H1 (cell line): ENCODE data around the gene CNGB1. TPM values are rescaled to one million over a fixed set of nuclear protein-coding genes. Genes with fewer than 3 reads are reported as not detected.

Experiments
- CTCF ChIA-PET: fragments of 300-600 bp; sonication (Branson Sonifier 250); formaldehyde crosslinking; loops from one replicate; lab custom pipeline; 2021; ENCODE audit not compliant: partially characterized antibody; lab: Charles Lee
- POLR2A ChIA-PET: fragments of 300-600 bp; sonication (Branson Sonifier 250); formaldehyde crosslinking; loops from one replicate; lab custom pipeline; 2021; ENCODE audit warnings: inconsistent platforms; ENCODE audit not compliant: partially characterized antibody; lab: Charles Lee
- DNase-seq, 2 experiments: peaks; one replicate each; pipeline versions ENCODE4 v3.0.0 to v3.0.0-alpha.2; 2010 to 2022; ENCODE audit warnings: low spot score in 2 of 2, low read depth in 1 of 2, mixed read lengths in 1 of 2
- FAIRE-seq: peaks from 2 replicates; lab custom pipeline; 2011; peaks lifted over from hg19 to GRCh38; lab: Jason Lieb, UNC
- H2AFZ ChIP-seq: 2 replicates; pipeline ENCODE4 v1.8.1; 2012; ENCODE audit warnings: low read length, inconsistent platforms
- H2AK5ac ChIP-seq: 2 replicates; pipeline ENCODE4 v1.6.1; 2013; ENCODE audit warnings: low read depth, low read length
- H2BK120ac ChIP-seq: replicated peaks from 2 replicates; pipeline ENCODE3; 2013; ENCODE audit warnings: low read depth, low read length, inconsistent platforms
- H2BK12ac ChIP-seq: 2 replicates; pipeline ENCODE4 v1.6.1; 2013; ENCODE audit warnings: low read depth, low read length
- H2BK15ac ChIP-seq: 2 replicates; pipeline ENCODE4 v1.6.1; 2013; ENCODE audit warnings: low read length
- H2BK20ac ChIP-seq: 2 replicates; pipeline ENCODE4 v1.6.1; 2013; ENCODE audit warnings: low read length
- H2BK5ac ChIP-seq: 2 replicates; pipeline ENCODE4 v1.6.1; 2013; ENCODE audit warnings: low read depth, low read length
- H3K14ac ChIP-seq: 2 replicates; pipeline ENCODE4 v1.6.1; 2013; ENCODE audit warnings: inconsistent platforms; ENCODE audit not compliant: insufficient read length
- H3K18ac ChIP-seq: 2 replicates; pipeline ENCODE4 v1.6.1; 2013; ENCODE audit warnings: low read length; ENCODE audit errors: extremely low read depth
- H3K23ac ChIP-seq: 2 replicates; pipeline ENCODE4 v1.6.1; 2013; ENCODE audit warnings: inconsistent platforms; ENCODE audit not compliant: insufficient read length
- H3K23me2 ChIP-seq: 2 replicates; pipeline ENCODE4 v1.6.1; 2013; ENCODE audit warnings: low read depth, low read length
- H3K27ac ChIP-seq: 2 replicates; pipeline ENCODE4 v1.6.1; 2011; ENCODE audit warnings: low read depth, low read length, inconsistent platforms
- H3K27me3 ChIP-seq, 4 experiments: replicated peaks in 1 of 4; 1 replicate in 1 of 4; 2 replicates in 3 of 4; pipeline versions ENCODE4 v1.6.1 to v1.8.1; 2011 to 2013; ENCODE audit warnings: low read length in 3 of 4, mild to moderate bottlenecking in 3 of 4, inconsistent platforms in 2 of 4, mixed read lengths in 2 of 4, moderate library complexity in 1 of 4; ENCODE audit not compliant: control insufficient read depth in 3 of 4, insufficient read depth in 3 of 4; ENCODE audit errors: extremely low read depth in 1 of 4
- H3K36me3 ChIP-seq, 4 experiments: 2 replicates each; pipeline versions ENCODE4 v1.6.1 to v1.8.1; 2011 to 2013; ENCODE audit warnings: mild to moderate bottlenecking in 4 of 4, low read length in 3 of 4, moderate library complexity in 2 of 4, control low read depth in 1 of 4, inconsistent platforms in 1 of 4; ENCODE audit not compliant: insufficient read depth in 4 of 4, control insufficient read depth in 2 of 4
- H3K4ac ChIP-seq: replicated peaks from 2 replicates; pipeline ENCODE3; 2013; ENCODE audit warnings: low read length, low read depth, mixed read lengths, inconsistent platforms; ENCODE audit not compliant: insufficient read length
- H3K4me1 ChIP-seq, 4 experiments: replicated peaks in 1 of 4; 1 replicate in 1 of 4; 2 replicates in 3 of 4; pipeline versions ENCODE4 v1.6.1 to v1.8.1; 2011 to 2013; ENCODE audit warnings: low read length in 3 of 4, inconsistent platforms in 2 of 4, mixed read lengths in 1 of 4; ENCODE audit not compliant: insufficient read depth in 4 of 4, control insufficient read depth in 3 of 4
- H3K4me2 ChIP-seq, 2 experiments: 2 replicates each; pipeline versions ENCODE4 v1.6.1 to v1.8.1; 2011 to 2013; ENCODE audit warnings: low read depth in 2 of 2, low read length in 2 of 2, control low read depth in 1 of 2, inconsistent platforms in 1 of 2, mild to moderate bottlenecking in 1 of 2; ENCODE audit not compliant: insufficient read depth in 1 of 2
- H3K4me3 ChIP-seq, 4 experiments: fragments of 200-600, 300-600 bp in 1 of 4; sonication (generic), shearing (Covaris generic), sonication (Bioruptor Twin) in 1 of 4; 2 replicates each; pipeline versions ENCODE4 v1.5.1 to v1.8.1; 2011 to 2016; ENCODE audit warnings: low read length in 4 of 4, low read depth in 3 of 4, control low read depth in 2 of 4, inconsistent platforms in 2 of 4, mild to moderate bottlenecking in 2 of 4, mixed read lengths in 1 of 4, moderate library complexity in 1 of 4; ENCODE audit not compliant: insufficient read depth in 2 of 4; ENCODE audit errors: extremely low read depth in 1 of 4
- H3K56ac ChIP-seq: replicated peaks from 2 replicates; pipeline ENCODE3; 2013; ENCODE audit warnings: low read depth, mild to moderate bottlenecking, mixed read lengths, low read length, inconsistent platforms; ENCODE audit not compliant: insufficient read length
- H3K79me1 ChIP-seq: 2 replicates; pipeline ENCODE4 v1.6.1; 2013; ENCODE audit warnings: low read depth, low read length, control low read depth
- H3K79me2 ChIP-seq, 2 experiments: 2 replicates each; pipeline versions ENCODE4 v1.6.1 to v1.8.1; 2012 to 2013; ENCODE audit warnings: low read length in 2 of 2, mild to moderate bottlenecking in 2 of 2, inconsistent platforms in 1 of 2; ENCODE audit not compliant: insufficient read depth in 2 of 2, control insufficient read depth in 1 of 2
- H3K9ac ChIP-seq, 4 experiments: replicated peaks in 1 of 4; 1 replicate in 1 of 4; 2 replicates in 3 of 4; pipeline versions ENCODE4 v1.6.1 to v1.8.1; 2011 to 2013; ENCODE audit warnings: low read depth in 3 of 4, low read length in 3 of 4, control low read depth in 2 of 4, mild to moderate bottlenecking in 2 of 4, moderate library complexity in 2 of 4, inconsistent platforms in 1 of 4; ENCODE audit errors: extremely low read depth in 1 of 4
- H3K9me3 ChIP-seq, 2 experiments: 2 replicates each; pipeline versions ENCODE4 v1.6.1 to v1.8.1; 2012 to 2013; ENCODE audit warnings: mild to moderate bottlenecking in 2 of 2, moderate library complexity in 2 of 2, control low read depth in 1 of 2, inconsistent platforms in 1 of 2, low read depth in 1 of 2, low read length in 1 of 2, mixed read lengths in 1 of 2; ENCODE audit not compliant: insufficient read depth in 2 of 2
- H4K20me1 ChIP-seq, 2 experiments: replicated peaks in 1 of 2; 2 replicates each; pipeline versions ENCODE3 to v1.8.1; 2011 to 2013; ENCODE audit warnings: inconsistent platforms in 2 of 2, low read length in 2 of 2, mild to moderate bottlenecking in 1 of 2; ENCODE audit not compliant: insufficient read depth in 2 of 2, control insufficient read depth in 1 of 2
- H4K5ac ChIP-seq: 2 replicates; pipeline ENCODE4 v1.6.1; 2013; ENCODE audit warnings: low read length, low read depth, mixed read lengths, inconsistent platforms; ENCODE audit not compliant: insufficient read length
- H4K8ac ChIP-seq: 2 replicates; pipeline ENCODE4 v1.8.0; 2013; ENCODE audit warnings: mild to moderate bottlenecking, moderate library complexity, low read length, inconsistent platforms; ENCODE audit not compliant: insufficient read depth; ENCODE audit errors: extremely low read depth
- H4K91ac ChIP-seq: replicated peaks from 2 replicates; pipeline ENCODE3; 2013; ENCODE audit warnings: low read length, mixed read lengths, inconsistent platforms; ENCODE audit not compliant: insufficient read length
- BACH1 ChIP-seq: IDR thresholded peaks from 2 replicates; pipeline ENCODE4 v1.6.1; 2012; ENCODE audit warnings: low read length, improper control_type of control experiment
- BCL11A ChIP-seq, 2 experiments: IDR thresholded peaks; one replicate each; pipeline ENCODE4 v1.6.1; 2011; ENCODE audit warnings: low read depth in 2 of 2, low read length in 2 of 2, mild to moderate bottlenecking in 2 of 2
- CBX8 ChIP-seq: fragments of 300-800, 300-1000 bp; sonication (generic); IDR thresholded peaks from 2 replicates; pipeline ENCODE4 v1.7.1; 2016; ENCODE audit warnings: low read depth, low read length, borderline replicate concordance
- CEBPB ChIP-seq: IDR thresholded peaks from 2 replicates; pipeline ENCODE4 v1.6.1; 2012; ENCODE audit warnings: low read depth, low read length
- CTBP2 ChIP-seq: IDR thresholded peaks from 2 replicates; pipeline ENCODE4 v1.7.0; 2011; ENCODE audit warnings: borderline replicate concordance, mild to moderate bottlenecking, moderate library complexity, mixed read lengths, low read length; ENCODE audit not compliant: insufficient read depth, insufficient read length
- JUN ChIP-seq: IDR thresholded peaks from 2 replicates; pipeline ENCODE4 v1.6.1; 2011; ENCODE audit warnings: low read depth, mild to moderate bottlenecking, improper control_type of control experiment, low read length
- POLR2AphosphoS5 ChIP-seq: IDR thresholded peaks from 2 replicates; pipeline ENCODE4 v1.6.1; 2011; ENCODE audit warnings: low read depth, low read length
- RAD21 ChIP-seq, 2 experiments: IDR thresholded peaks in 1 of 2; conservative IDR thresholded peaks in 1 of 2; 2 replicates each; pipeline ENCODE4 v1.6.1; 2011; ENCODE audit warnings: low read depth in 2 of 2, low read length in 2 of 2, improper control_type of control experiment in 1 of 2, inconsistent platforms in 1 of 2, mild to moderate bottlenecking in 1 of 2, moderate library complexity in 1 of 2
- RNF2 ChIP-seq: fragments of 200-900, 300-1000 bp; sonication (generic); IDR thresholded peaks from 2 replicates; pipeline ENCODE4 v1.7.1; 2016; ENCODE audit warnings: borderline replicate concordance, low read depth, mild to moderate bottlenecking, antibody characterized with exemption, low read length; ENCODE audit not compliant: poor library complexity, severe bottlenecking; ENCODE audit errors: missing control alignments
- SIX5 ChIP-seq: IDR thresholded peaks from 2 replicates; pipeline ENCODE4 v1.6.1; 2011; ENCODE audit warnings: mild to moderate bottlenecking, low read depth, low read length
- SP4 ChIP-seq: IDR thresholded peaks from 2 replicates; pipeline ENCODE4 v1.6.1; 2012; ENCODE audit warnings: low read length, inconsistent platforms
- TCF12 ChIP-seq: IDR thresholded peaks from 2 replicates; pipeline ENCODE4 v1.6.1; 2011; ENCODE audit warnings: low read depth, mild to moderate bottlenecking, low read length
- YY1 ChIP-seq: IDR thresholded peaks from 2 replicates; pipeline ENCODE4 v1.6.1; 2011; ENCODE audit warnings: low read depth, mild to moderate bottlenecking, low read length
- WGBS, 2 experiments: shearing (Covaris generic) in 1 of 2; methylation state at CpG; one replicate each; pipeline versions ENCODE4 v1.1.6 to v1.1.7; 2013 to 2015; ENCODE audit warnings: low lambda C conversion rate in 2 of 2, mixed read lengths in 2 of 2, inconsistent platforms in 1 of 2, low coverage in 1 of 2, missing lambda C conversion rate in 1 of 2; ENCODE audit not compliant: insufficient replicate concordance in 2 of 2, insufficient coverage in 1 of 2, insufficient read length in 1 of 2; ENCODE audit errors: extremely low coverage in 1 of 2, missing lambda C conversion rate in 1 of 2; 5-methylcytosine and 5-hydroxymethylcytosine counted together
- polyA plus RNA-seq, 7 experiments: library from polyadenylated mRNA; depleted of rRNA in 3 of 7; stranded (reverse) in 5 of 7; unstranded in 2 of 7; fragments of >200 nt in 5 of 7; fragments of 200-250 nt in 2 of 7; gene quantifications; 1 replicate in 5 of 7; 2 replicates in 1 of 7; 4 replicates in 1 of 7; pipeline versions ENCODE4 v1.2.1 to v1.2.3, GENCODE V29; 2011 to 2013; ENCODE audit warnings: missing spikeins in 2 of 7, mixed read lengths in 2 of 7
- total RNA-seq: library from RNA; stranded (reverse); fragmentation: NEBNext Ultra II Directional; extraction: Animal tissue kit (Norgen Biotek cat#: 25700); gene quantifications from 2 replicates; pipeline ENCODE4 v1.2.1, GENCODE V29; 2021
- TF ChIP-seq, protein P1 (sequence below): IDR thresholded peaks from 2 replicates; pipeline ENCODE4 v1.6.1; 2011; ENCODE audit warnings: low read depth, mild to moderate bottlenecking, low read length; ENCODE audit not compliant: insufficient read depth

The CNGB1 gene
- total and polyA plus RNA-seq, 2 of the 8 experiments (the other 6 are each of a cell fraction or from before 2014, with no cell fraction given) = not detected

DNA sequence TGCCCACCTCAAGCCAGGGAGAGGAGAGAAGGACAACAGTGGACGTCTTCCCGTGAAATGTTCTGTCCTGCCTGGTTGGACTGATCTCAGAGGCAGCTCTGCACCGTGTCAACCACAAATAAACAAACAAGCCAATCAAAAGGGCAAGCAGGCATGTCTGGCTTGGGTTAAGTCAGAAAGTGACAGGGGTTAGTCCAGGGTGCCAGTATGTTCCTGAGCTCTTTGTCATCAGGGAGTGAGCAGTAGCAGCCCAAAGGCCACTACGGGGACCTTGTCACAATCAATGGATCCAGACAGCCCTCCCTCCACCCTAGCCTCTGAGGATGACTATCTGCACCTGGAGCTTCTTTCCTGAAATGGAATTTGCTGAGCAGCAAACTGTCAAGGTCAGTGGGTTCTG, 35.0 kb downstream of the CNGB1 start:
- Histone ChIP-seq H3K4me2 (no peak overlapping the region), H2BK20ac (no peak overlapping the region), H2BK120ac (no peak overlapping the region), H4K8ac (peak overlapping the region; percentile 31; the same call in 1 of the 2 replicates), H2BK15ac (no peak overlapping the region), H3K4ac (no peak overlapping the region), H3K4me1 (no peaks in the 10 kb centered on the region), H4K20me1 (no peaks in the 10 kb centered on the region), H3K23me2 (no peaks in the 10 kb centered on the region), H3K18ac (no peak overlapping the region), H2BK5ac (no peak overlapping the region), H3K14ac (no peak overlapping the region), H3K79me1 (no peaks in the 10 kb centered on the region), H3K36me3 (no peaks in the 10 kb centered on the region), H2AK5ac (0 out of 2 replicates have a peak overlapping the region, but pooled peaks have one; percentile 24), H3K56ac (no peak overlapping the region), H3K79me2 (no peaks in the 10 kb centered on the region), H3K9ac (no peak overlapping the region), H2BK12ac (no peak overlapping the region), H3K23ac (peak overlapping the region; percentile 39), H3K9me3 (no peaks in the 10 kb centered on the region), H2AFZ (no peak overlapping the region), H4K5ac (no peak overlapping the region), H3K27me3 (no peaks in the 10 kb centered on the region), H3K4me3 (no peak overlapping the region), H4K91ac (no peak overlapping the region), H3K27ac (no peak overlapping the region)
- ChIA-PET POLR2A (no interaction called here), CTCF (interaction anchor here (1.0 to 3.0 kb wide), 5 partner anchors 10 to 44 kb away, joined by 3 to 11 read pairs (median 3); no protein-coding TSS in a partner anchor)
- WGBS, 2 experiments = 92% methylated on average over 4 of the region's 4 CpGs; no CpG with 5 or more reads in 1 of the 2 experiments
- DNase-seq (no peak), FAIRE-seq (no peak)
- TF ChIP-seq SP4 (no peak), YY1 (no peak), RNF2 (no peak), SIX5 (no peak), TCF12 (no peak), RAD21 (IDR thresholded peaks at IDR 0.05 in 1 of 2, conservative IDR thresholded peaks at IDR 0.05 in 1 of 2; ENCODE audit: low read depth in 2 of 2, low read length in 2 of 2) (no peak), BCL11A (IDR thresholded peaks at IDR 0.05; ENCODE audit: low read depth in 2 of 2, low read length in 2 of 2) (no peak), JUN (no peak), POLR2AphosphoS5 (no peak), CTBP2 (no peak), BACH1 (no peak), CBX8 (no peak), CEBPB (no peak)
- TF ChIP-seq, protein P1, sequence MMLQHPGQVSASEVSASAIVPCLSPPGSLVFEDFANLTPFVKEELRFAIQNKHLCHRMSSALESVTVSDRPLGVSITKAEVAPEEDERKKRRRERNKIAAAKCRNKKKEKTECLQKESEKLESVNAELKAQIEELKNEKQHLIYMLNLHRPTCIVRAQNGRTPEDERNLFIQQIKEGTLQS = no peak
